SU-DHL-6 (cell line): ENCODE results near the gene ZNF836.

ENCODE experiments used
- EZH2phosphoT487 ChIP-seq: fragments of 200-600 bp; sonication (generic), shearing (Covaris generic); conservative IDR thresholded peaks from 2 replicates; pipeline ENCODE4 v1.6.1; 2018; ENCODE audit warnings: mild to moderate bottlenecking, antibody characterized with exemption, low read length, moderate library complexity, mixed read lengths
- TF ChIP-seq, protein P1 (sequence below): fragments of 200-600 bp; sonication (generic); IDR thresholded peaks from one replicate; pipeline ENCODE4 v1.5.1; 2017; ENCODE audit warnings: antibody characterized with exemption, mild to moderate bottlenecking, low read length, moderate library complexity; ENCODE audit not compliant: insufficient read depth, poor library complexity, severe bottlenecking

DNA sequence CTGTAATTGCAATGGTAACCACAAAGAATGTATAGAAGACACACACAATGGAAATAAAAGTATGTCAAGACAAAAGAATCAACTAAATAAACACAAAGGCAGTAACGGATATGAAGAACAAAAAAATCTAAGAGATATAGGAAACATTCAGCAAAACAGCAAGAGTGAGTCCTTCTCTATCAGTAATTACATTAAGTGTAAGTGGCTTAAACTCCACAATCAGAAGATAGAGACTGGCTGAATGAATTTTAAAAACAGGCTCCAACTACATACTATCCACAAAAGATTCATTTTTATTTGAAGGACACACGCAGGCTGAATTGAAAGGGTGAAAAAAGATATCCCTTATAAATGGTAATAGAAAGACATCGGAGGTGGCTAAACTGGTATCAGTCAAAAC lies 51.1 kb downstream of the ZNF836 start:
- TF ChIP-seq, protein P1, sequence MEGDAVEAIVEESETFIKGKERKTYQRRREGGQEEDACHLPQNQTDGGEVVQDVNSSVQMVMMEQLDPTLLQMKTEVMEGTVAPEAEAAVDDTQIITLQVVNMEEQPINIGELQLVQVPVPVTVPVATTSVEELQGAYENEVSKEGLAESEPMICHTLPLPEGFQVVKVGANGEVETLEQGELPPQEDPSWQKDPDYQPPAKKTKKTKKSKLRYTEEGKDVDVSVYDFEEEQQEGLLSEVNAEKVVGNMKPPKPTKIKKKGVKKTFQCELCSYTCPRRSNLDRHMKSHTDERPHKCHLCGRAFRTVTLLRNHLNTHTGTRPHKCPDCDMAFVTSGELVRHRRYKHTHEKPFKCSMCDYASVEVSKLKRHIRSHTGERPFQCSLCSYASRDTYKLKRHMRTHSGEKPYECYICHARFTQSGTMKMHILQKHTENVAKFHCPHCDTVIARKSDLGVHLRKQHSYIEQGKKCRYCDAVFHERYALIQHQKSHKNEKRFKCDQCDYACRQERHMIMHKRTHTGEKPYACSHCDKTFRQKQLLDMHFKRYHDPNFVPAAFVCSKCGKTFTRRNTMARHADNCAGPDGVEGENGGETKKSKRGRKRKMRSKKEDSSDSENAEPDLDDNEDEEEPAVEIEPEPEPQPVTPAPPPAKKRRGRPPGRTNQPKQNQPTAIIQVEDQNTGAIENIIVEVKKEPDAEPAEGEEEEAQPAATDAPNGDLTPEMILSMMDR: no peak
- no peak for TF ChIP-seq EZH2phosphoT487
